Loucy (cell line): ENCODE data around the gene SMYD4.

Experiments used
- H2AFZ ChIP-seq: fragments of 200-600 bp; sonication (generic); 2 replicates; pipeline ENCODE4 v1.6.0; 2016; ENCODE audit warnings: antibody characterized with exemption, mild to moderate bottlenecking, low read length, moderate library complexity
- H3F3A ChIP-seq: fragments of 200-600 bp; 2 replicates; pipeline ENCODE4 v1.6.0; 2016; ENCODE audit warnings: antibody characterized with exemption, low read depth, mild to moderate bottlenecking
- H3K27me3 ChIP-seq: fragments of 200-600 bp; sonication (generic); 2 replicates; pipeline ENCODE4 v1.6.1; 2014; ENCODE audit warnings: low read length, mild to moderate bottlenecking; ENCODE audit not compliant: insufficient read depth, poor library complexity, severe bottlenecking
- H3K36me3 ChIP-seq: fragments of 200-600 bp; sonication (generic); 2 replicates; pipeline ENCODE4 v1.6.1; 2016; ENCODE audit warnings: low read length; ENCODE audit not compliant: insufficient read depth
- H3K4me1 ChIP-seq: fragments of 200-600 bp; sonication (generic); 2 replicates; pipeline ENCODE4 v1.5.1; 2014; ENCODE audit warnings: low read length, mild to moderate bottlenecking; ENCODE audit not compliant: insufficient read depth, poor library complexity, severe bottlenecking
- H3K4me2 ChIP-seq: fragments of 200-600 bp; sonication (generic); 2 replicates; pipeline ENCODE4 v1.6.0; 2014; ENCODE audit warnings: antibody characterized with exemption, low read length, low read depth, mild to moderate bottlenecking; ENCODE audit not compliant: poor library complexity, severe bottlenecking
- H3K4me3 ChIP-seq: fragments of 200-600 bp; sonication (generic); 2 replicates; pipeline ENCODE4 v1.5.1; 2014; ENCODE audit warnings: low read length, mild to moderate bottlenecking, mixed read lengths; ENCODE audit not compliant: poor library complexity, severe bottlenecking
- H3K79me2 ChIP-seq: fragments of 200-600 bp; sonication (generic); 2 replicates; pipeline ENCODE4 v1.6.1; 2014; ENCODE audit warnings: low read length; ENCODE audit not compliant: insufficient read depth
- H3K9ac ChIP-seq: fragments of 200-600 bp; sonication (generic); 2 replicates; pipeline ENCODE4 v1.6.0; 2014; ENCODE audit warnings: mild to moderate bottlenecking, low read depth, low read length, moderate library complexity; ENCODE audit not compliant: poor library complexity, severe bottlenecking
- H3K9me2 ChIP-seq: fragments of 200-600 bp; sonication (generic); replicated peaks from 2 replicates; pipeline ENCODE4 v1.6.1; 2016; ENCODE audit warnings: low read depth, low read length, mixed read lengths
- H3K9me3 ChIP-seq: fragments of 200-600 bp; sonication (generic); 2 replicates; pipeline ENCODE4 v1.6.1; 2014; ENCODE audit warnings: mild to moderate bottlenecking, antibody characterized with exemption, low read length, low read depth; ENCODE audit not compliant: insufficient read depth
- H4K20me1 ChIP-seq: fragments of 200-600 bp; sonication (generic); 2 replicates; pipeline ENCODE4 v1.6.0; 2014; ENCODE audit warnings: antibody characterized with exemption, low read length, mild to moderate bottlenecking; ENCODE audit not compliant: insufficient read depth, poor library complexity, severe bottlenecking
- CTCF ChIP-seq: fragments of 200-600 bp; sonication (generic); conservative IDR thresholded peaks from 2 replicates; pipeline ENCODE4 v1.5.1; 2014; ENCODE audit warnings: mild to moderate bottlenecking, antibody characterized with exemption, low read length
- EZH2phosphoT487 ChIP-seq: fragments of 200-600 bp; IDR thresholded peaks from 2 replicates; pipeline ENCODE4 v1.6.1; 2018; ENCODE audit warnings: antibody characterized with exemption, mild to moderate bottlenecking, moderate library complexity, borderline replicate concordance

The SMYD4 gene

GRCh38 chr17:1847191-1847590 is 17.5 kb upstream of the SMYD4 start:
- no peaks in the 10 kb centered on the region for H3K9me3 ChIP-seq
- peaks cover 74% of the 10 kb centered on the region for H3K36me3 ChIP-seq
- no peaks in the 10 kb centered on the region for H3K27me3 ChIP-seq

GRCh38 chr17:1843947-1844346 is 14.2 kb upstream of the SMYD4 start:
- Histone ChIP-seq H3K9ac (no peak overlapping the region), H3K4me3 (no peak overlapping the region), H2AFZ (no peak overlapping the region), H3K9me3 (no peaks in the 10 kb centered on the region), H3K27me3 (no peaks in the 10 kb centered on the region), H3K36me3 (peaks cover 52% of the 10 kb centered on the region), H3F3A (no peaks in the 10 kb centered on the region), H3K9me2 (no peaks in the 10 kb centered on the region), H3K79me2 (peaks cover 26% of the 10 kb centered on the region), H3K4me1 (no peaks in the 10 kb centered on the region), H3K4me2 (no peak overlapping the region), H4K20me1 (no peaks in the 10 kb centered on the region)
- no peak for TF ChIP-seq EZH2phosphoT487
- TF ChIP-seq CTCF = no peak

More at GRCh38 chr17:1847191-1847590, 17.5 kb upstream of the SMYD4 start:
- Histone ChIP-seq H3K79me2 (no peaks in the 10 kb centered on the region), H3K9ac (no peak overlapping the region), H3F3A (no peaks in the 10 kb centered on the region), H3K9me2 (no peaks in the 10 kb centered on the region), H2AFZ (no peak overlapping the region), H3K4me2 (no peak overlapping the region), H3K4me3 (no peak overlapping the region), H4K20me1 (no peaks in the 10 kb centered on the region), H3K4me1 (no peaks in the 10 kb centered on the region)
- TF ChIP-seq CTCF (no peak), EZH2phosphoT487 (no peak)

GRCh38 chr17:1839516-1839915 is 9.8 kb upstream of the SMYD4 start:
- Histone ChIP-seq H3K4me1 (peaks cover 3% of the 10 kb centered on the region), H3K4me2 (no peak overlapping the region), H3K9me2 (no peaks in the 10 kb centered on the region), H2AFZ (no peak overlapping the region), H3K36me3 (peaks cover 21% of the 10 kb centered on the region), H3K27me3 (no peaks in the 10 kb centered on the region), H3F3A (no peaks in the 10 kb centered on the region), H4K20me1 (peaks cover 7% of the 10 kb centered on the region), H3K4me3 (no peak overlapping the region), H3K9me3 (no peaks in the 10 kb centered on the region), H3K9ac (no peak overlapping the region), H3K79me2 (peaks cover 62% of the 10 kb centered on the region)
- TF ChIP-seq EZH2phosphoT487 = no peak
- no peak for TF ChIP-seq CTCF
